ENCODE measurements around the gene CDHR3.
A peak's percentile ranks its signal among the peaks of the same experiment; 100 is the strongest.

Gene CDHR3

GRCh38 chr7:106053109-106053508 lies 90.0 kb downstream of the CDHR3 start:
- no peak for DNase-seq

GRCh38 chr7:106054156-106054910 lies 91.3 kb downstream of the CDHR3 start:
- DNase-seq = no peak

- no peak for DNase-seq
Observed at GRCh38 chr7:106054971-106055532, 92.0 kb downstream of the CDHR3 start.

- DNase-seq = peak; percentile 70
Observed at GRCh38 chr7:106056513-106057203, 93.6 kb downstream of the CDHR3 start.

GRCh38 chr7:106057204-106057961 lies 94.3 kb downstream of the CDHR3 start:
- no peak for DNase-seq

GRCh38 chr7:106057962-106058927 lies 95.2 kb downstream of the CDHR3 start:
- DNase-seq = no peak

GRCh38 chr7:106058928-106059324 lies 95.9 kb downstream of the CDHR3 start:
- no peak for DNase-seq

GRCh38 chr7:106059556-106059955 lies 96.5 kb downstream of the CDHR3 start:
- peak; percentile 32 for DNase-seq

GRCh38 chr7:106060394-106060920 lies 97.4 kb downstream of the CDHR3 start:
- DNase-seq = no peak

- DNase-seq = no peak
Observed at GRCh38 chr7:106061301-106061979, 98.4 kb downstream of the CDHR3 start.

- DNase-seq = no peak
Observed at GRCh38 chr7:106062006-106062405, 98.9 kb downstream of the CDHR3 start.

- no peak for DNase-seq
Observed at GRCh38 chr7:106062521-106062931, 99.5 kb downstream of the CDHR3 start.

GRCh38 chr7:106063024-106063423 lies 100.0 kb downstream of the CDHR3 start:
- no peak for DNase-seq

GRCh38 chr7:106063692-106064091 lies 100.6 kb downstream of the CDHR3 start:
- no peak for DNase-seq

- no peak for DNase-seq
Observed at GRCh38 chr7:106064316-106064715, 101.3 kb downstream of the CDHR3 start.

GRCh38 chr7:106064771-106065574 lies 101.9 kb downstream of the CDHR3 start:
- peak; percentile 26 for DNase-seq

- no peak for DNase-seq
Observed at GRCh38 chr7:106065575-106066500, 102.8 kb downstream of the CDHR3 start.

- DNase-seq = no peak
Observed at GRCh38 chr7:106067678-106068077, 104.6 kb downstream of the CDHR3 start.

GRCh38 chr7:106068538-106068961 lies 105.5 kb downstream of the CDHR3 start:
- DNase-seq = no peak
